ENCODE data around the gene ADCY9. TPM values are rescaled to one million over a fixed set of nuclear protein-coding genes. Genes with fewer than 3 reads are reported as not detected.

Gene ADCY9
- total RNA-seq, 1 experiment from 2014 or later = 9.8 TPM

DNA sequence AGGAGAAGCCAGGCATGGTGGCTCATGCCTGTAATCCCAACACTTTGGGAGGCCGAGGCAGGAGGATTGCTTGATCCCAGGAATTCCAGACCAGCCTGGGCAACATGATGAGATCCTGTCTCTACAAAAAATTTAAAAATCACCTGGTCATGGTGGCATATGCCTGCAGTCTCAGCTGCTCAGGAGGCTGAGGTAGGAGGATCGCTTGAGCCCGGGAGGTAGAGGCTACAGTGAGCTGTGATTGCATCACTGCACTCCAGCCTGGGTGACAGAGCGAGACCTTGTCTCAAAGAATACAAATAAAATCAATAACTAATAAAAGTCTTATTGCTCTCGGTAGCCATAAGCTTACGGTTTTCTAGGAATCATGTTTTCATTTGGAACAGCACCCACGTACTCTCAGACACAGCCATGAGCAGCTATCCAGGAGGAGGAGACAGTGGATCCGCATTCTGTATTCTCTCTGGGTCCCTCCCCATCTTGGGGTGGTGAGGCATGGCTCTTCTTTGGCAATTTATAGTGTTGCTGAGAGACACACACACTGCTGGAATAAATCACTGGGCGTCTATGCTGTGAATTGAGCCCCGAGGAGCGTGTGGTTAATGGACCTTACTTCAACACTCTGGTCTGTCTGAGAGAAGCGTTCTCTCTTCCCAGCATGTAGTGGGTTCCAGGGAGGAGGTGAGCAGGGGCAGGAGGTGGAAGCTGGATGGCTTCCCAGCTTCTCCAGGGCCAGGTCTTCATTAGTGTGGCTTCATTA is 8.5 kb upstream of the ADCY9 start:
- Histone ChIP-seq H4K20me1 (ENCODE audit: insufficient read depth) (no peaks in the 10 kb centered on the region), H3K4me2 (ENCODE audit: low read length) (no peak overlapping the region), H3K4me3 (replicated peaks in 1 of 2; ENCODE audit: low read depth in 1 of 2, low read length in 2 of 2) (no peak overlapping the region), H3K79me2 (ENCODE audit: insufficient read depth, low read length) (no peaks in the 10 kb centered on the region), H3K36me3 (ENCODE audit: control insufficient read depth in 1 of 2, insufficient read depth in 2 of 2, low read length in 2 of 2) (no peaks in the 10 kb centered on the region), H3K27me3 (ENCODE audit: insufficient read depth, low read length) (no peaks in the 10 kb centered on the region), H3K27ac (ENCODE audit: low read depth, low read length) (no peak overlapping the region), H3K9me3 (ENCODE audit: control insufficient read depth in 1 of 2, insufficient read depth in 1 of 2, low read depth in 1 of 2, low read length in 2 of 2) (no peaks in the 10 kb centered on the region), H3K9ac (ENCODE audit: low read length) (no peak overlapping the region), H3K4me1 (ENCODE audit: control insufficient read depth in 1 of 2, insufficient read depth in 2 of 2, low read length in 2 of 2) (peaks cover 0 to 9% of the 10 kb centered on the region in 2 experiments; a peak in 1 of 4 replicates), H2AFZ (ENCODE audit: low read depth, low read length, poor library complexity, severe bottlenecking) (no peak overlapping the region), H3K9me2 (ENCODE audit: insufficient read depth) (no peaks in the 10 kb centered on the region)
- ChIA-PET RAD21 (ENCODE audit: low non-redundant PET in 1 of 2, low total read pairs in 2 of 2, uncharacterized antibody in 2 of 2, unreplicated experiment in 2 of 2) (no interaction called here), POLR2A (interaction anchor here (1.1 kb wide), 1 partner anchor 11 kb away, joined by 3 read pairs; no protein-coding TSS in a partner anchor), CTCF (no interaction called here)
- no TSS peak for BruUV-seq (replicated peaks)
- ATAC-seq (no peak), DNase-seq (ENCODE audit: low read depth, low spot score) (no peak)
- TF ChIP-seq, protein P1, sequence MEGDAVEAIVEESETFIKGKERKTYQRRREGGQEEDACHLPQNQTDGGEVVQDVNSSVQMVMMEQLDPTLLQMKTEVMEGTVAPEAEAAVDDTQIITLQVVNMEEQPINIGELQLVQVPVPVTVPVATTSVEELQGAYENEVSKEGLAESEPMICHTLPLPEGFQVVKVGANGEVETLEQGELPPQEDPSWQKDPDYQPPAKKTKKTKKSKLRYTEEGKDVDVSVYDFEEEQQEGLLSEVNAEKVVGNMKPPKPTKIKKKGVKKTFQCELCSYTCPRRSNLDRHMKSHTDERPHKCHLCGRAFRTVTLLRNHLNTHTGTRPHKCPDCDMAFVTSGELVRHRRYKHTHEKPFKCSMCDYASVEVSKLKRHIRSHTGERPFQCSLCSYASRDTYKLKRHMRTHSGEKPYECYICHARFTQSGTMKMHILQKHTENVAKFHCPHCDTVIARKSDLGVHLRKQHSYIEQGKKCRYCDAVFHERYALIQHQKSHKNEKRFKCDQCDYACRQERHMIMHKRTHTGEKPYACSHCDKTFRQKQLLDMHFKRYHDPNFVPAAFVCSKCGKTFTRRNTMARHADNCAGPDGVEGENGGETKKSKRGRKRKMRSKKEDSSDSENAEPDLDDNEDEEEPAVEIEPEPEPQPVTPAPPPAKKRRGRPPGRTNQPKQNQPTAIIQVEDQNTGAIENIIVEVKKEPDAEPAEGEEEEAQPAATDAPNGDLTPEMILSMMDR (IDR thresholded peaks at IDR 0.05 in 2 of 3, conservative IDR thresholded peaks at IDR 0.05 in 1 of 3; ENCODE audit: borderline replicate concordance in 1 of 3, insufficient read depth in 1 of 3, low read depth in 2 of 3, low read length in 2 of 3) = no peak
- TF ChIP-seq ELF1 (IDR thresholded peaks at IDR 0.05; ENCODE audit: borderline replicate concordance, low read depth) (no peak), JUND (IDR thresholded peaks at IDR 0.05) (no peak), POLR2A (IDR thresholded peaks at IDR 0.05; ENCODE audit: borderline replicate concordance, extremely low read depth, insufficient read depth, insufficient read length) (no peak), EZH2phosphoT487 (IDR thresholded peaks at IDR 0.05; ENCODE audit: borderline replicate concordance) (no peak), RAD21 (IDR thresholded peaks at IDR 0.05; ENCODE audit: low read depth) (no peak), ZNF274 (IDR thresholded peaks at IDR 0.05; ENCODE audit: low read depth, low read length) (no peak), EZH2 (IDR thresholded peaks at IDR 0.05) (no peak), ZFX (IDR thresholded peaks at IDR 0.05) (no peak), FOSL1 (IDR thresholded peaks at IDR 0.05; ENCODE audit: low read depth) (no peak), SP1 (IDR thresholded peaks at IDR 0.05; ENCODE audit: low read depth) (no peak)
- TF ChIP-seq, protein P2, sequence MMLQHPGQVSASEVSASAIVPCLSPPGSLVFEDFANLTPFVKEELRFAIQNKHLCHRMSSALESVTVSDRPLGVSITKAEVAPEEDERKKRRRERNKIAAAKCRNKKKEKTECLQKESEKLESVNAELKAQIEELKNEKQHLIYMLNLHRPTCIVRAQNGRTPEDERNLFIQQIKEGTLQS (IDR thresholded peaks at IDR 0.05) = no peak
- TF ChIP-seq, protein P3, sequence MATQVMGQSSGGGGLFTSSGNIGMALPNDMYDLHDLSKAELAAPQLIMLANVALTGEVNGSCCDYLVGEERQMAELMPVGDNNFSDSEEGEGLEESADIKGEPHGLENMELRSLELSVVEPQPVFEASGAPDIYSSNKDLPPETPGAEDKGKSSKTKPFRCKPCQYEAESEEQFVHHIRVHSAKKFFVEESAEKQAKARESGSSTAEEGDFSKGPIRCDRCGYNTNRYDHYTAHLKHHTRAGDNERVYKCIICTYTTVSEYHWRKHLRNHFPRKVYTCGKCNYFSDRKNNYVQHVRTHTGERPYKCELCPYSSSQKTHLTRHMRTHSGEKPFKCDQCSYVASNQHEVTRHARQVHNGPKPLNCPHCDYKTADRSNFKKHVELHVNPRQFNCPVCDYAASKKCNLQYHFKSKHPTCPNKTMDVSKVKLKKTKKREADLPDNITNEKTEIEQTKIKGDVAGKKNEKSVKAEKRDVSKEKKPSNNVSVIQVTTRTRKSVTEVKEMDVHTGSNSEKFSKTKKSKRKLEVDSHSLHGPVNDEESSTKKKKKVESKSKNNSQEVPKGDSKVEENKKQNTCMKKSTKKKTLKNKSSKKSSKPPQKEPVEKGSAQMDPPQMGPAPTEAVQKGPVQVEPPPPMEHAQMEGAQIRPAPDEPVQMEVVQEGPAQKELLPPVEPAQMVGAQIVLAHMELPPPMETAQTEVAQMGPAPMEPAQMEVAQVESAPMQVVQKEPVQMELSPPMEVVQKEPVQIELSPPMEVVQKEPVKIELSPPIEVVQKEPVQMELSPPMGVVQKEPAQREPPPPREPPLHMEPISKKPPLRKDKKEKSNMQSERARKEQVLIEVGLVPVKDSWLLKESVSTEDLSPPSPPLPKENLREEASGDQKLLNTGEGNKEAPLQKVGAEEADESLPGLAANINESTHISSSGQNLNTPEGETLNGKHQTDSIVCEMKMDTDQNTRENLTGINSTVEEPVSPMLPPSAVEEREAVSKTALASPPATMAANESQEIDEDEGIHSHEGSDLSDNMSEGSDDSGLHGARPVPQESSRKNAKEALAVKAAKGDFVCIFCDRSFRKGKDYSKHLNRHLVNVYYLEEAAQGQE (IDR thresholded peaks at IDR 0.05; ENCODE audit: low read depth) = no peak
- intact Hi-C loops (cut with micrococcal nuclease) = no loop called here

Data from HCT116 (cell line).